UCSD-AML1 (cell line): ENCODE data around the gene GUCA1A.
A peak's percentile ranks its signal among the peaks of the same experiment; 100 is the strongest.
"Not testable (repeated sequence)": the region's sequence is repeated elsewhere in the genome, so short reads cannot be mapped to it uniquely, and the experiment has no call there.

Source experiments
- DNase-seq: peaks from one replicate; lab custom pipeline; 2025; ENCODE audit not compliant: unreplicated experiment; lab: John Stamatoyannopoulos, UW

The GUCA1A gene

GRCh38 chr6:42142118-42142835, 30.9 kb upstream of the GUCA1A start, which contains the start of gene C6orf132:
Gene C6orf132 (minus strand): TSS chr6:42142620. CDS start chr6:42142444, 176 bp downstream.
- no peak for DNase-seq

GRCh38 chr6:42147138-42147562, 26.0 kb upstream of the GUCA1A start:
- no peak for DNase-seq

- DNase-seq = no peak
Measured at GRCh38 chr6:42148058-42148457, 25.1 kb upstream of the GUCA1A start.

GRCh38 chr6:42150254-42150653, 22.9 kb upstream of the GUCA1A start:
- no peak for DNase-seq

GRCh38 chr6:42152024-42152423, 21.1 kb upstream of the GUCA1A start:
- no peak for DNase-seq

- DNase-seq = not testable (repeated sequence)
Measured at GRCh38 chr6:42152528-42153213, 20.5 kb upstream of the GUCA1A start.

- no peak for DNase-seq
Measured at GRCh38 chr6:42153921-42154320, 19.2 kb upstream of the GUCA1A start.

- no peak for DNase-seq
Measured at GRCh38 chr6:42154461-42155209, 18.5 kb upstream of the GUCA1A start.

GRCh38 chr6:42155293-42155692, 17.9 kb upstream of the GUCA1A start:
- DNase-seq = no peak

GRCh38 chr6:42156638-42157037, 16.5 kb upstream of the GUCA1A start:
- no peak for DNase-seq

GRCh38 chr6:42158011-42158410, 15.2 kb upstream of the GUCA1A start:
- DNase-seq = no peak

- no peak for DNase-seq
Measured at GRCh38 chr6:42158631-42159030, 14.5 kb upstream of the GUCA1A start.

- DNase-seq = no peak
Measured at GRCh38 chr6:42159431-42160024, 13.6 kb upstream of the GUCA1A start.

GRCh38 chr6:42162384-42162783, 10.8 kb upstream of the GUCA1A start:
- DNase-seq = no peak

- DNase-seq = no peak
Measured at GRCh38 chr6:42162812-42163211, 10.4 kb upstream of the GUCA1A start.

GRCh38 chr6:42163981-42164380, 9.2 kb upstream of the GUCA1A start:
- DNase-seq = no peak

- DNase-seq = no peak
Measured at GRCh38 chr6:42165016-42165415, 8.1 kb upstream of the GUCA1A start.

GRCh38 chr6:42166444-42167141, 6.6 kb upstream of the GUCA1A start:
- DNase-seq = peak; percentile 72

GRCh38 chr6:42168650-42169049, 4.5 kb upstream of the GUCA1A start:
- no peak for DNase-seq

GRCh38 chr6:42169780-42170179, 3.4 kb upstream of the GUCA1A start:
- not testable (repeated sequence) for DNase-seq
